Gastroesophageal sphincter (tissue), 2 donors: ENCODE measurements around the gene PMP22.

Experiments
- EP300 ChIP-seq: sonication (generic); formaldehyde crosslinking; IDR thresholded peaks from one replicate; pipeline ENCODE4 v1.6.1; 2017; ENCODE audit warnings: antibody characterized with exemption, mild to moderate bottlenecking
- POLR2A ChIP-seq, 2 donors: fragments of 450-650 bp; IDR thresholded peaks; one replicate each; pipeline ENCODE4 v1.6.1; 2017; ENCODE audit warnings: antibody characterized with exemption in 2 of 2, mild to moderate bottlenecking in 2 of 2, moderate library complexity in 1 of 2
- POLR2AphosphoS5 ChIP-seq: sonication (generic); formaldehyde crosslinking; IDR thresholded peaks from one replicate; pipeline ENCODE4 v1.6.1; 2017; ENCODE audit warnings: antibody characterized with exemption

- TF ChIP-seq EP300 (no peak), POLR2AphosphoS5 (no peak), POLR2A (IDR thresholded peaks at IDR 0.05) (no peak)
Observed at GRCh38 chr17:15285466-15285865, 20.3 kb upstream of the PMP22 start.
